ENCODE measurements around the gene KLHDC4.
"Not testable (repeated sequence)": the region's sequence is repeated elsewhere in the genome, so short reads cannot be mapped to it uniquely, and the experiment has no call there.

Gene KLHDC4

GRCh38 chr16:87721622-87722585 is 43.9 kb downstream of the KLHDC4 start:
- DNase-seq, result no peak

GRCh38 chr16:87720446-87720845 is 45.3 kb downstream of the KLHDC4 start:
- DNase-seq, result no peak

GRCh38 chr16:87718831-87719230 is 47.0 kb downstream of the KLHDC4 start:
- not testable (repeated sequence) for DNase-seq

DNA sequence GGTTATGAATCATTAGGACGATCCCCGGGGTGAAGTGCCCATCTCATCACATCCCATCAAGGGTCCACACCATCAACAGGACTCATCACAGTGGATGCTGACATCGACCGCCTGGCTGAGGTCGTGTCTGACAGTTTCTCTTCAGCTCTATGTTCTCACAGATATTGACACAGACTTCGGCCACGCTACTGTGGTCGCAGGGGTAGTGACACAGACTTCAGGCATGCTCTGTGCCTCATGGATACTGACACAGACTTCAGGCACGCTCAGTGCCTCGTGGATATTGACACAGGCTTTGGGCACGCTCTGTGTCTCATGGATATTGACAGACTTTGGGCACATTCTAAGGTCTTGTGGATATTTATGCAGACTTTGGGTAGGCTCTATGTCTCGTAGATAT is 50.1 kb downstream of the KLHDC4 start:
- no peak for DNase-seq

- DNase-seq, result no peak
Observed at GRCh38 chr16:87715231-87715630, 50.6 kb downstream of the KLHDC4 start.

- DNase-seq, result no peak
Observed at GRCh38 chr16:87713451-87714229, 52.1 kb downstream of the KLHDC4 start.

DNA sequence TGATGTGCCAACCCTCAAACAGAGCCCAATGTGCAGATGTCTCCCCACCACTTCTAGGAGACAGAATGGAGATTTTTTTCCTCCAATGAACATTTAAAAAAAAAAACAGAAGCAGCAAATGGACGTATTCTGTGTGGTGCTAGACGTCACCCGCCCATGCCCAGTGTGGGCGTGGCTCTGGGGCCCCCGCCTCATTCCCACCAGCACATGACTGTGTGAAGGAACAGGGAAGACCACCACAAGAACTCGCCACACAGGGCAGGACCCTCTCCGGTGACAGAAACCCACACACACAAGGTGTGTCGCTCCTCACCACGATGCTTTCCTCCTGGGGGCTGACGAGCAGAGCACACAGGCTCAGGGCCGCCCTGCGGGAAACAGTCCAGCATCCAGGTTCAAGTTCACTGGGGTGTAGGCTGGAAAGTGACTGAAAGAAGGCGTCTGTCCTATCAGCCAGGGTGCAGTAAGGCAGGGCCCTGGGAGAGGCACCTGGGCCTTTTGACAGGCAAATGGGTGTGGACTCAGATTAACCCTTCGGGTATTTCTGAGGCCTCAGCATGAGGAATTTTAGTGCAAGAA is 53.5 kb downstream of the KLHDC4 start:
- DNase-seq, result no peak

DNA sequence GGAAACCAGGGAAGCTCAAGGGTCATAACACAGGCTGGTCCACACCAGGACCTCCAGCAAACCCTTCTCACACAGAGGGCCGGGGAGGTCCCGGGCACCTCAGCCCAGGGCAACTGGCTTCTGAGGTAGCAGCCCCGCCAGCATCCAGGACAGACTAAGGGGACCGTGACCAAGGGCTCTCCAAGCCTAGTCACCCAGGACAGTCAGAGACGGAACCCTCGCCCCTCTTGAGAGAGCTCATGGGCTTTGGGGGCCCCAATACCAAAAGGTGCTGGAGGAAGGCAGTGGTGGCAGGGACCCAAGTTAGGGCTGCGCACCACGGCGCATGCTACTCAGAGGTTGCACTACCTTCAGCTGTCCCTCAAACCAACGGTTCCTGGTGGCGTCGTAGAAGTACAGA is 54.9 kb downstream of the KLHDC4 start:
- no peak for DNase-seq

DNA sequence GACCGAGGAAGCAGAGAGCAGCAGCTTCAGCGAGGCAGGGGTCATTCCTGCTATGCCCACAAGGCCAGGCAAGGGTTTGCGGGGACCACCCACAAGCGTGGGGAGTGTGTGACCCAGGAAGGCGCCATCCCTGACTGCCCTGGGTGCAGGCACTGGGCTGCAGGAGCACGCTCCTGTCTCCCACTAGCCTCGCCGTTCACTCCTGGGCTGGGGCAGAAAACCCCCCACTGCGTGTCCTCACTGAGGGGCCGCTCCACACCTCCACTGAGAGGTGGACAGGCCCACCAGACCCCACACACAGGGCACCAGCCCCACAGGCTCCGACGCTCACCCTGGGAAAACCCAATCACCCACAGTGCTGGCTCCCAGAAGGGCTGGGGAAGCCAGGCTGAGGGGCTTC is 56.1 kb downstream of the KLHDC4 start:
- no peak for DNase-seq

GRCh38 chr16:87708881-87709638 is 56.7 kb downstream of the KLHDC4 start:
- no peak for DNase-seq

GRCh38 chr16:87707714-87708580 is 57.8 kb downstream of the KLHDC4 start:
- DNase-seq, result no peak

GRCh38 chr16:87707097-87707496 is 58.7 kb downstream of the KLHDC4 start:
- DNase-seq, result no peak

GRCh38 chr16:87706278-87707000 is 59.3 kb downstream of the KLHDC4 start:
- peak in 3 of 56 donors; percentile 2 to 68 (median 34) for DNase-seq

DNA sequence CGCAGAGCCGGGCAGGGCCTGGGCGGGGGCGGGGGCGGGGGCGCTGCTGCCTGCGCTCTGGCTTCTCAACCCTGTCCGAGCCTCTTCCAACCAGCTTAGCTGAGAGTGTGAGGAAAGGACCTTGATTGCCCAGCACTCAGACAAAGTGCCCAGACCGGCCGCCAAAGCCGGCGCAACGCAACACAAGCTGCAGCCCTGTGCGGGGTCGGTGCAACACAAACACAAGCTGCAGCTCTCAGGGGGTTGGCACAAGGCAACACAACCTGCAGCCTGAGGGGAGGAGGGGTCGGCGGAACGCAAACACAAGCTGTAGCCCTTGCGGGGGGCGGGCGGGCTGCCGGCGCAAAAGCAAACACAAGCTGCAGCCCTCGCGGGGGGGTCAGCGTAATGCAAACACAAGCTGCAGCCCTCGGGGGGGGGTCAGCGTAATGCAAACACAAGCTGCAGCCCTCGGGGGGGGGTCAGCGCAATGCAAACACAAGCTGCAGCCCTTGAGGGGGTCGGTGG is 60.0 kb downstream of the KLHDC4 start:
- DNase-seq, result peak in 15 of 56 donors; percentile 8 to 54 (median 28)

DNA sequence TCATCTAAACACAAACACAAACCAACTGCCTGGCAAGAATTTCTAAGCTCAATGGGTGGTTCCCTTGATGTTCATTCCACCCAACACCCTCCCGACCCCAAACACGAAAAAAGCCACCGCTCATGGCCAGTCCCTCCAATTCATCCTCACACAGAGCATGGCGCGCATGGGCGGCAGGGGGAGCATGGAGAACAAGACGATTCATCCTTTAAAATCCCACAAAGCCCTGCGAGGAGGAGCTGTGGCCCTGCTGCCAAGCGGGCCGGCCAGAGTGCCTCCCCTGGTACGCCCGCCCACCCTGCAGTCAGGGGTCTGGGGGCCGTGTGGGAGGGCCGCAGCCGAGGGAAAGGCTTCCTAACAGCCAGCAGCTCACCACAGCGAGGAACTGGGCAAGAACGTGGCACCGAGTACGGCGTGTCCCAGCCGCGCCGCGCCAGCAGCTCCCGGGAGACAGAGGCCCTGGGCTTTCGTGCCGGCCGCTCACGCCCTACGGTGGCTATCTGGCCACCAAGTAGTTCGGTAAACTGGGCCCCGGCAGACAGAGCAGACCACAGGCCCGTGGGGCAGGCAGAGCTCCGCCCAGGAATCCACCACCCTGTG is 60.9 kb downstream of the KLHDC4 start:
- DNase-seq, result peak in 29 of 56 donors; percentile 14 to 74 (median 38)

DNA sequence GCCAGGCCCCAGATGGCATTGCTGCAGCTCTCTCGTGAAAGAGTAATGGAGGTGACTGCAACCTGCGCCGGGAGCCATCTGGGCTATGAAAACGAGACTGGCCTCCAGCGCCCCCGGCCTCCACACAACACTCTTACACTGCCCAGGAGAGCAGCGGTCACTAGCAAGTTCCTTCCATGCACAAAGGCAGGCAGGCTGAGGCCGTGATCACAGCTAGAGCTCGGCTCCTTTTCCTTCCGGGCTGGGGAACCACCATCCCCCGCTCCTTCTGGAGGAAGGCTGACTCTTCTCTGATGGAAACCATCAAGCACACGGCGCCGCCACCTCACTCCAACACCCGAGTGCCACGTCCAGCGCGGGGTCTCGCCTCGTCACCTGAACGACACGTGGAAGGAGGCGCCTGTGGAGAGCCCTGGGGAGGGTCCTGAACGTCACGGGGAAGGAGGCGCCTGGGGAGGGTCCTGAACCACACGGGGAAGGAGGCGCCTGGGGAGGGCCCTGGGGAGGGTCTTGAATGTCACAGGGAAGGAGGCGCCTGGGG is 61.9 kb downstream of the KLHDC4 start:
- DNase-seq, result no peak

GRCh38 chr16:87703071-87703470 is 62.7 kb downstream of the KLHDC4 start:
- no peak for DNase-seq

GRCh38 chr16:87702325-87702811 is 63.4 kb downstream of the KLHDC4 start:
- peak in 5 of 56 donors; percentile 2 to 31 (median 12) for DNase-seq
